ENCODE measurements around the gene FAM47E. TPM values are rescaled to one million over a fixed set of nuclear protein-coding genes. Genes with fewer than 3 reads are reported as not detected.

The FAM47E gene
- total and polyA plus RNA-seq, 2 of the 8 experiments (the other 6 are each of a cell fraction or from before 2014, with no cell fraction given), result 1.3 to 1.4 TPM

DNA sequence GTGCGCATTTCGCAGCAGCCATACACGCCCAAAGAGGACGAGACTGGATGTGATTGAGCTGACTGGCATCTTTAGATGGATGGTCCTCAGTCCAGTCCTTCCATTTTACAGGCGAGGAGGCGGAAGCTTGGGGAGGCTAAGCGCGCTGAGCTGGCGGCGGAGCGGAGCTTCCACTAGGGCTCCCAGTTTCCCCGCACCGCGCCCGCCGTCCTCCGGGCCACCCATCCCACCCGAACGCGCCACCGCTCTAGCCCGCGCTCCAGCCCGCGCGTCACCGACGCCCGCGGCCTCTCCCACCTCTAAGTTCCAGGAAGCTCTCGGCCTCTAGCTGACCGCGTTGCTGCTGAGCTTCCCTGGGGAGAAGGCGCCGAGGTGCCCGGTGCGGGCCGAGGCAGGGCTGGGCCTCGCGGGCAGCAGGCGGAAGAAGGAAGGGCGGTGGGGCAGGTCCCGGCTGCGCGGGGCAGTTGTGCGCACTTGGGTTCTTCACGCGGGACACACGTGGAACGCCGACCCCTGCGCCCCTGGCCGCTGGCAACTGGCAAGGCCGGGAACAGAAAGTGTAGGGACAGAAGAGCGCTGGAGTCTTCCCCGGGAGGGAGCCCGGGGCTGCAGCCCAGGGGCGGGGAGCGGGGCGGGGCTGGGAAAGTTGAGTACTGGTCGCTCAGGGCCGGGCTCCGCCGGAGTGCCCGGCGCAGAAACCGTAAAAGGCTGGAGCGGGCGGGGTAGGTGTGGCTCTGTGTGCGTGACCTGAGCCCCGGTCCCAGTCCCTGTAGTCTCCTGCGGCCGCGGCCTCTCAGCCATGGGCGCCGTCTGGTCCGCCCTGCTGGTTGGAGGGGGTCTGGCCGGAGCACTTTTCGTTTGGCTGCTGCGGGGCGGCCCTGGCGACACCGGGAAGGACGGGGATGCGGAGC lies 54.7 kb downstream of the FAM47E start, which contains the start of gene STBD1 (continued):
- TF ChIP-seq, protein P1, sequence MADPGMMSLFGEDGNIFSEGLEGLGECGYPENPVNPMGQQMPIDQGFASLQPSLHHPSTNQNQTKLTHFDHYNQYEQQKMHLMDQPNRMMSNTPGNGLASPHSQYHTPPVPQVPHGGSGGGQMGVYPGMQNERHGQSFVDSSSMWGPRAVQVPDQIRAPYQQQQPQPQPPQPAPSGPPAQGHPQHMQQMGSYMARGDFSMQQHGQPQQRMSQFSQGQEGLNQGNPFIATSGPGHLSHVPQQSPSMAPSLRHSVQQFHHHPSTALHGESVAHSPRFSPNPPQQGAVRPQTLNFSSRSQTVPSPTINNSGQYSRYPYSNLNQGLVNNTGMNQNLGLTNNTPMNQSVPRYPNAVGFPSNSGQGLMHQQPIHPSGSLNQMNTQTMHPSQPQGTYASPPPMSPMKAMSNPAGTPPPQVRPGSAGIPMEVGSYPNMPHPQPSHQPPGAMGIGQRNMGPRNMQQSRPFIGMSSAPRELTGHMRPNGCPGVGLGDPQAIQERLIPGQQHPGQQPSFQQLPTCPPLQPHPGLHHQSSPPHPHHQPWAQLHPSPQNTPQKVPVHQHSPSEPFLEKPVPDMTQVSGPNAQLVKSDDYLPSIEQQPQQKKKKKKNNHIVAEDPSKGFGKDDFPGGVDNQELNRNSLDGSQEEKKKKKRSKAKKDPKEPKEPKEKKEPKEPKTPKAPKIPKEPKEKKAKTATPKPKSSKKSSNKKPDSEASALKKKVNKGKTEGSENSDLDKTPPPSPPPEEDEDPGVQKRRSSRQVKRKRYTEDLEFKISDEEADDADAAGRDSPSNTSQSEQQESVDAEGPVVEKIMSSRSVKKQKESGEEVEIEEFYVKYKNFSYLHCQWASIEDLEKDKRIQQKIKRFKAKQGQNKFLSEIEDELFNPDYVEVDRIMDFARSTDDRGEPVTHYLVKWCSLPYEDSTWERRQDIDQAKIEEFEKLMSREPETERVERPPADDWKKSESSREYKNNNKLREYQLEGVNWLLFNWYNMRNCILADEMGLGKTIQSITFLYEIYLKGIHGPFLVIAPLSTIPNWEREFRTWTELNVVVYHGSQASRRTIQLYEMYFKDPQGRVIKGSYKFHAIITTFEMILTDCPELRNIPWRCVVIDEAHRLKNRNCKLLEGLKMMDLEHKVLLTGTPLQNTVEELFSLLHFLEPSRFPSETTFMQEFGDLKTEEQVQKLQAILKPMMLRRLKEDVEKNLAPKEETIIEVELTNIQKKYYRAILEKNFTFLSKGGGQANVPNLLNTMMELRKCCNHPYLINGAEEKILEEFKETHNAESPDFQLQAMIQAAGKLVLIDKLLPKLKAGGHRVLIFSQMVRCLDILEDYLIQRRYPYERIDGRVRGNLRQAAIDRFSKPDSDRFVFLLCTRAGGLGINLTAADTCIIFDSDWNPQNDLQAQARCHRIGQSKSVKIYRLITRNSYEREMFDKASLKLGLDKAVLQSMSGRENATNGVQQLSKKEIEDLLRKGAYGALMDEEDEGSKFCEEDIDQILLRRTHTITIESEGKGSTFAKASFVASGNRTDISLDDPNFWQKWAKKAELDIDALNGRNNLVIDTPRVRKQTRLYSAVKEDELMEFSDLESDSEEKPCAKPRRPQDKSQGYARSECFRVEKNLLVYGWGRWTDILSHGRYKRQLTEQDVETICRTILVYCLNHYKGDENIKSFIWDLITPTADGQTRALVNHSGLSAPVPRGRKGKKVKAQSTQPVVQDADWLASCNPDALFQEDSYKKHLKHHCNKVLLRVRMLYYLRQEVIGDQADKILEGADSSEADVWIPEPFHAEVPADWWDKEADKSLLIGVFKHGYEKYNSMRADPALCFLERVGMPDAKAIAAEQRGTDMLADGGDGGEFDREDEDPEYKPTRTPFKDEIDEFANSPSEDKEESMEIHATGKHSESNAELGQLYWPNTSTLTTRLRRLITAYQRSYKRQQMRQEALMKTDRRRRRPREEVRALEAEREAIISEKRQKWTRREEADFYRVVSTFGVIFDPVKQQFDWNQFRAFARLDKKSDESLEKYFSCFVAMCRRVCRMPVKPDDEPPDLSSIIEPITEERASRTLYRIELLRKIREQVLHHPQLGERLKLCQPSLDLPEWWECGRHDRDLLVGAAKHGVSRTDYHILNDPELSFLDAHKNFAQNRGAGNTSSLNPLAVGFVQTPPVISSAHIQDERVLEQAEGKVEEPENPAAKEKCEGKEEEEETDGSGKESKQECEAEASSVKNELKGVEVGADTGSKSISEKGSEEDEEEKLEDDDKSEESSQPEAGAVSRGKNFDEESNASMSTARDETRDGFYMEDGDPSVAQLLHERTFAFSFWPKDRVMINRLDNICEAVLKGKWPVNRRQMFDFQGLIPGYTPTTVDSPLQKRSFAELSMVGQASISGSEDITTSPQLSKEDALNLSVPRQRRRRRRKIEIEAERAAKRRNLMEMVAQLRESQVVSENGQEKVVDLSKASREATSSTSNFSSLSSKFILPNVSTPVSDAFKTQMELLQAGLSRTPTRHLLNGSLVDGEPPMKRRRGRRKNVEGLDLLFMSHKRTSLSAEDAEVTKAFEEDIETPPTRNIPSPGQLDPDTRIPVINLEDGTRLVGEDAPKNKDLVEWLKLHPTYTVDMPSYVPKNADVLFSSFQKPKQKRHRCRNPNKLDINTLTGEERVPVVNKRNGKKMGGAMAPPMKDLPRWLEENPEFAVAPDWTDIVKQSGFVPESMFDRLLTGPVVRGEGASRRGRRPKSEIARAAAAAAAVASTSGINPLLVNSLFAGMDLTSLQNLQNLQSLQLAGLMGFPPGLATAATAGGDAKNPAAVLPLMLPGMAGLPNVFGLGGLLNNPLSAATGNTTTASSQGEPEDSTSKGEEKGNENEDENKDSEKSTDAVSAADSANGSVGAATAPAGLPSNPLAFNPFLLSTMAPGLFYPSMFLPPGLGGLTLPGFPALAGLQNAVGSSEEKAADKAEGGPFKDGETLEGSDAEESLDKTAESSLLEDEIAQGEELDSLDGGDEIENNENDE (IDR thresholded peaks at IDR 0.05; ENCODE audit: insufficient replicate concordance, low read length), result no peak
- no peak for TF ChIP-seq SP4 (IDR thresholded peaks at IDR 0.05; ENCODE audit: low read length)
- TF ChIP-seq RAD21 (IDR thresholded peaks at IDR 0.05 in 1 of 2, conservative IDR thresholded peaks at IDR 0.05 in 1 of 2; ENCODE audit: low read depth in 2 of 2, low read length in 2 of 2), result no peak
- TF ChIP-seq SP1 (IDR thresholded peaks at IDR 0.05; ENCODE audit: low read depth, low read length), result no peak
- TF ChIP-seq KDM4A (IDR thresholded peaks at IDR 0.05; ENCODE audit: low read depth, low read length, severe bottlenecking), result peak; percentile 87
- TF ChIP-seq SRF (IDR thresholded peaks at IDR 0.05; ENCODE audit: low read depth, low read length), result no peak
- TF ChIP-seq TBP (IDR thresholded peaks at IDR 0.05; ENCODE audit: low read depth, low read length), result peak; percentile 11; the same call in 1 of the 2 replicates

Data from H1 (cell line).